ENCODE results near the gene MARCHF4.

DNA sequence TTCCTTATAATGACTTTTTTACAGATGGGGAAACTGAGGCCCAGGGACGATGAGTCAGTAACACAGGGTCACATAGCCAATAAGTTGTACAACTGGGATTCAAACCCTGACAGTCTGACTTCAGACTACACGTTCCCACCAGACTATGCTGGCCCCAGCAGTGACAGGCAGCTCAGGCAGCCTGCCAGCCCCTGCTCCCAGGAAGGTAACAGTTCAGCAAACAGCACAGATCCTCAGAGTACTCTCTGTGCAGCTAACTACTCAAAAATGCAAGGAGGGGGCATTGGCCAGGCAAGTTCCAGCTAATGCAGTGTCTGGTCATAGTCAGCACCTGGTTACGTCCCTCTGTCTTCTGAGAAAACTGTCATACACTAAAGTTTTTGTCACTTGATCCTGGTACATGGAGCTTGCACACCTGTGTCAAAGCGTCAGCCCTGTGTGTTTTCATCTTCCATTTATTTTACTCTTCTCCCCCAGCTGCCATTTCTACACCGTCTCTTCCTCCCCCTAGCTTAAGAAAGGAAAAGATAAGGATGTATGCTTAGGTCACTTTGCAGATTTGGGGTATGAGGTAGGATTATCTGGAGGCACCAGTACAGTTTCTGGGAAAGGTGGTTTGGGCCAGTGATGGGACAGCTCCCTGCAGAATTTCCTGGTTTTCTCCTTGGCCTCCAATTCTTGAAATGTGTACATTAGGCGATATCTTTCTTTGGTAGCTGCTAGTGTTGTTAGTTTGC is 44.5 kb upstream of the MARCHF4 start:
- TF ChIP-seq CTCF (conservative IDR thresholded peaks at IDR 0.05; ENCODE audit: low read depth in 2 of 2) (no peak), POLR2AphosphoS5 (IDR thresholded peaks at IDR 0.05; ENCODE audit: low read depth) (no peak), REST (IDR thresholded peaks at IDR 0.05; ENCODE audit: unreplicated experiment) (no peak), ZNF114 (CRISPR knock-in tag; IDR thresholded peaks at IDR 0.05) (no peak), EZH2 (IDR thresholded peaks at IDR 0.05; ENCODE audit: low read depth, unreplicated experiment) (no peak), CREB1 (CRISPR knock-in tag; IDR thresholded peaks at IDR 0.05; ENCODE audit: low read depth) (no peak), EZH2phosphoT487 (IDR thresholded peaks at IDR 0.05; ENCODE audit: unreplicated experiment) (no peak), JUNB (IDR thresholded peaks at IDR 0.05; ENCODE audit: unreplicated experiment) (no peak)
